CD14-positive monocyte (primary cell): ENCODE results near the gene ALG11. TPM values are rescaled to one million over a fixed set of nuclear protein-coding genes. Genes with fewer than 3 reads are reported as not detected.
"Not testable (repeated sequence)": the region's sequence is repeated elsewhere in the genome, so short reads cannot be mapped to it uniquely, and the experiment has no call there.

ENCODE experiments used
- DNase-seq, 3 donors: peaks; one replicate each; pipeline ENCODE4 v3.0.0-alpha.2; 2011 to 2022
- H2AFZ ChIP-seq: 2 replicates; pipeline ENCODE4 v1.6.0; 2012; ENCODE audit warnings: mild to moderate bottlenecking, low read depth, low read length, inconsistent platforms; ENCODE audit not compliant: insufficient read depth, poor library complexity, severe bottlenecking
- H3K27ac ChIP-seq, 2 donors: 1 replicate in 1 of 2; 2 replicates in 1 of 2; pipeline ENCODE4 v1.5.1; 2012 to 2013; ENCODE audit warnings: low read length in 2 of 2, control low read depth in 1 of 2, inconsistent platforms in 1 of 2, low read depth in 1 of 2, mild to moderate bottlenecking in 1 of 2
- H3K27me3 ChIP-seq, 2 donors: one replicate each; pipeline versions ENCODE4 v1.6.0 to v1.6.1; 2011 to 2013; ENCODE audit warnings: low read length in 2 of 2; ENCODE audit not compliant: control insufficient read depth in 2 of 2, insufficient read depth in 2 of 2
- H3K36me3 ChIP-seq, 2 donors: replicated peaks in 1 of 2; 1 replicate in 1 of 2; 2 replicates in 1 of 2; pipeline versions ENCODE4 v1.5.1 to v1.6.1; 2012 to 2013; ENCODE audit warnings: low read length in 2 of 2, control low read depth in 1 of 2, inconsistent platforms in 1 of 2, mild to moderate bottlenecking in 1 of 2; ENCODE audit not compliant: insufficient read depth in 2 of 2, control insufficient read depth in 1 of 2
- H3K4me1 ChIP-seq, 2 donors: 1 replicate in 1 of 2; 2 replicates in 1 of 2; pipeline versions ENCODE4 v1.5.1 to v1.6.1; 2012 to 2013; ENCODE audit warnings: low read length in 2 of 2, control low read depth in 1 of 2, inconsistent platforms in 1 of 2, mild to moderate bottlenecking in 1 of 2, moderate library complexity in 1 of 2; ENCODE audit not compliant: insufficient read depth in 2 of 2, control insufficient read depth in 1 of 2
- H3K4me2 ChIP-seq: replicated peaks from 2 replicates; pipeline ENCODE3; 2012; ENCODE audit warnings: low read length, moderate library complexity, mild to moderate bottlenecking; ENCODE audit not compliant: poor library complexity, severe bottlenecking; ENCODE audit errors: extremely low read depth
- H3K4me3 ChIP-seq, 3 experiments: fragments of 200-600 bp in 1 of 3; sonication (generic) in 1 of 3; replicated peaks in 1 of 3; 1 replicate in 2 of 3; 2 replicates in 1 of 3; pipeline ENCODE4 v1.5.1; 2011 to 2013; ENCODE audit warnings: low read length in 3 of 3, mild to moderate bottlenecking in 3 of 3, control low read depth in 2 of 3, low read depth in 2 of 3, inconsistent platforms in 1 of 3, moderate library complexity in 1 of 3
- H3K79me2 ChIP-seq: 2 replicates; pipeline ENCODE4 v1.6.0; 2012; ENCODE audit warnings: mild to moderate bottlenecking, control low read depth, inconsistent platforms, low read length, moderate library complexity; ENCODE audit not compliant: insufficient read depth
- H3K9ac ChIP-seq: 2 replicates; pipeline ENCODE4 v1.6.0; 2017; ENCODE audit warnings: low read length, mild to moderate bottlenecking; ENCODE audit not compliant: insufficient read depth, poor library complexity, severe bottlenecking
- H3K9me3 ChIP-seq, 2 donors: replicated peaks in 1 of 2; 1 replicate in 1 of 2; 2 replicates in 1 of 2; pipeline versions ENCODE4 v1.5.1 to v1.6.1; 2012 to 2013; ENCODE audit warnings: low read length in 2 of 2, control low read depth in 1 of 2; ENCODE audit not compliant: control insufficient read depth in 1 of 2, insufficient read depth in 1 of 2
- H4K20me1 ChIP-seq: 2 replicates; pipeline ENCODE4 v1.6.0; 2012; ENCODE audit warnings: mild to moderate bottlenecking, low read length, control low read depth, moderate library complexity; ENCODE audit not compliant: insufficient read depth
- H3K27ac Mint-ChIP-seq, 7 donors: one replicate each; pipeline ENCODE4 v1.8.0; 2020; ENCODE audit warnings: mild to moderate bottlenecking in 7 of 7, mixed read lengths in 7 of 7, moderate library complexity in 6 of 7, inconsistent platforms in 2 of 7
- H3K27me3 Mint-ChIP-seq, 3 donors: one replicate each; pipeline ENCODE4 v1.8.0; 2021 to 2022; ENCODE audit warnings: low read depth in 3 of 3, mild to moderate bottlenecking in 3 of 3, mixed read lengths in 3 of 3, moderate library complexity in 3 of 3, inconsistent platforms in 1 of 3
- H3K36me3 Mint-ChIP-seq, 2 donors: one replicate each; pipeline ENCODE4 v1.8.0; 2020; ENCODE audit warnings: mixed read lengths in 2 of 2, inconsistent platforms in 1 of 2, mild to moderate bottlenecking in 1 of 2
- H3K4me1 Mint-ChIP-seq: one replicate; pipeline ENCODE4 v1.8.0; 2020; ENCODE audit warnings: mild to moderate bottlenecking, mixed read lengths
- H3K4me3 Mint-ChIP-seq, 2 donors: one replicate each; pipeline ENCODE4 v1.8.0; 2020; ENCODE audit warnings: mild to moderate bottlenecking in 2 of 2, mixed read lengths in 2 of 2, moderate library complexity in 1 of 2
- H3K9me3 Mint-ChIP-seq, 7 donors: one replicate each; pipeline ENCODE4 v1.8.0; 2020 to 2022; ENCODE audit warnings: mixed read lengths in 7 of 7, mild to moderate bottlenecking in 6 of 7, moderate library complexity in 6 of 7, inconsistent platforms in 2 of 7
- WGBS: methylation state at CpG from one replicate; pipeline ENCODE4 v1.1.5; 2013; ENCODE audit warnings: missing lambda C conversion rate; ENCODE audit not compliant: insufficient coverage; 5-methylcytosine and 5-hydroxymethylcytosine counted together
- intact Hi-C, 2 donors: fragments of 100-400 bp; cut with micrococcal nuclease; formaldehyde crosslinking; loops; one replicate each; pipeline versions ENCODE4 v1.15.0 to v1.15.1; 2023
- polyA plus RNA-seq, 3 donors: library from polyadenylated mRNA; depleted of rRNA in 1 of 3; unstranded in 2 of 3; stranded (reverse) in 1 of 3; fragments of 300-500 nt in 2 of 3; fragments of >200 nt in 1 of 3; fragmentation: Illumina TruSeq in 2 of 3; gene quantifications; 1 replicate in 2 of 3; 2 replicates in 1 of 3; pipeline ENCODE4 v1.2.3, GENCODE V29; 2012 to 2021
- TF ChIP-seq, protein P1 (sequence below): fragments of 200-600 bp; IDR thresholded peaks from one replicate; pipeline ENCODE4 v1.8.0; 2022; ENCODE audit warnings: antibody characterized with exemption, mild to moderate bottlenecking

Gene ALG11
- polyA plus RNA-seq, 3 donors: 3.7 to 16.9 (median 14.2) TPM

DNA sequence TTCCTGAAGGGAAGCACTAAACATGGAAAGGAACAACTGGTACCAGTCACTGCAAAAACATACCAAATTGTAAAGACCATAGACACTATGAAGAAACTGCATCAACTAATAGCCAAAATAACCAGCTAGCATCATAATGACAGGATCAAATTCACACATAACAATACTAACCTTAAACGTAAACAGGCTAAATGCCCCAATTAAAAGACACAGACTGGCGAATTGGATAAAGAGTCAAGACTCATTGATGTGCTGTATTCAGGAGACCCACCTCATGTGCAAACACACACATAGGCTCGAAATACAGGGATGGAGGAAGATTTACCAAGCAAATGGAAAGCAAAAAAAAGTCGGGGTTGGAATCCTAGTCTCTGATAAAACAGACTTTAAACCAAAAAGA is 27.3 kb upstream of the ALG11 start:
- DNase-seq, H2AFZ ChIP-seq, H3K36me3 Mint-ChIP-seq, H3K79me2 ChIP-seq, H3K27me3 ChIP-seq, H3K4me3 Mint-ChIP-seq, H4K20me1 ChIP-seq, H3K36me3 ChIP-seq, H3K27me3 Mint-ChIP-seq, H3K27ac ChIP-seq, H3K9ac ChIP-seq, H3K9me3 ChIP-seq, H3K4me1 ChIP-seq, H3K4me3 ChIP-seq, intact Hi-C loops, H3K4me2 ChIP-seq, H3K27ac Mint-ChIP-seq, H3K4me1 Mint-ChIP-seq: not testable (repeated sequence)
- WGBS: no CpG with 5 or more reads among the region's 4 CpGs
- peaks cover 0 to 15% (median 6%) of the 10 kb centered on the region in 7 donors for H3K9me3 Mint-ChIP-seq

DNA sequence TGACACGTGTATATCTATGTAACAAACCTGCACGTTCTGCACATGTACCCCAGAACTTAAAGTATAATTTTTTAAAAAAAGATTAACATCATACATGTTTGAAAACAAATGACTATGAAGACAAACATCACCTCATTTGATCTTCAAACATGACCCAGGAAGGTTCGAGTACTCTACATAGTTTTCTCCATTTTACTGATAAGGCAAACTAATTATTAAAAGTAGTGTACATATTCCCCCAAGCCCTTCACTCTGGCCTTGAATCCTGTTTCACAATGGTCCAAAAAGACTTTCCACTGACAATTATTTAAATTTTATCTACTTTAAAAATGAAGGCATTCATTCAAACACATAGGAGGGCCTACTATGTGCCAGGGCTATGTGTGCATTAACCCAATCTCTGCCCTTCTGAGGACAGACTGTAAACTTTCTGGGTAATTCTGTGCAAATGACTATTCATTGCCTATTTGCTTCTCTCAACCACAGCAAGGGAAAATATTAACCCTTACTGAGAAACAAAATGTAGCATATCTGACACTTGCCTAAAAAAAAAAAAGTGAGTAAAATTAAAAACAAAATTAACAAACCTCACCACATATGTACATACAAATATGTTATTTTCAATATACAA is 23.1 kb upstream of the ALG11 start:
- H3K27me3 ChIP-seq: no peaks in the 10 kb centered on the region
- intact Hi-C loops: no loop called here
- no peak overlapping the region for H3K9ac ChIP-seq
- H3K27me3 Mint-ChIP-seq: peaks cover 0 to 8% (median 2%) of the 10 kb centered on the region in 3 donors
- H3K36me3 ChIP-seq: no peaks in the 10 kb centered on the region
- TF ChIP-seq, protein P1, sequence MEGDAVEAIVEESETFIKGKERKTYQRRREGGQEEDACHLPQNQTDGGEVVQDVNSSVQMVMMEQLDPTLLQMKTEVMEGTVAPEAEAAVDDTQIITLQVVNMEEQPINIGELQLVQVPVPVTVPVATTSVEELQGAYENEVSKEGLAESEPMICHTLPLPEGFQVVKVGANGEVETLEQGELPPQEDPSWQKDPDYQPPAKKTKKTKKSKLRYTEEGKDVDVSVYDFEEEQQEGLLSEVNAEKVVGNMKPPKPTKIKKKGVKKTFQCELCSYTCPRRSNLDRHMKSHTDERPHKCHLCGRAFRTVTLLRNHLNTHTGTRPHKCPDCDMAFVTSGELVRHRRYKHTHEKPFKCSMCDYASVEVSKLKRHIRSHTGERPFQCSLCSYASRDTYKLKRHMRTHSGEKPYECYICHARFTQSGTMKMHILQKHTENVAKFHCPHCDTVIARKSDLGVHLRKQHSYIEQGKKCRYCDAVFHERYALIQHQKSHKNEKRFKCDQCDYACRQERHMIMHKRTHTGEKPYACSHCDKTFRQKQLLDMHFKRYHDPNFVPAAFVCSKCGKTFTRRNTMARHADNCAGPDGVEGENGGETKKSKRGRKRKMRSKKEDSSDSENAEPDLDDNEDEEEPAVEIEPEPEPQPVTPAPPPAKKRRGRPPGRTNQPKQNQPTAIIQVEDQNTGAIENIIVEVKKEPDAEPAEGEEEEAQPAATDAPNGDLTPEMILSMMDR: no peak
- no peaks in the 10 kb centered on the region for H3K9me3 ChIP-seq
- H3K4me1 Mint-ChIP-seq: peaks cover 7% of the 10 kb centered on the region
- no peak overlapping the region for H3K4me3 Mint-ChIP-seq
- DNase-seq: no peak
- peaks cover 0 to 14% (median 2%) of the 10 kb centered on the region in 7 donors for H3K9me3 Mint-ChIP-seq
- no peaks in the 10 kb centered on the region for H3K36me3 Mint-ChIP-seq
- H4K20me1 ChIP-seq: no peaks in the 10 kb centered on the region
- H2AFZ ChIP-seq: no peak overlapping the region
- H3K4me2 ChIP-seq: no peak overlapping the region
- WGBS: no CpG with 5 or more reads among the region's 3 CpGs
- H3K4me3 ChIP-seq: no peak overlapping the region
- no peaks in the 10 kb centered on the region for H3K79me2 ChIP-seq
- H3K27ac ChIP-seq: no peak overlapping the region
- no peaks in the 10 kb centered on the region for H3K4me1 ChIP-seq
- no peak overlapping the region for H3K27ac Mint-ChIP-seq
